Measurements from ENCODE around the gene PTPN21.
"Not testable (repeated sequence)": the region's sequence is repeated elsewhere in the genome, so short reads cannot be mapped to it uniquely, and the experiment has no call there.

The PTPN21 gene

GRCh38 chr14:88551980-88552431 lies 2.8 kb downstream of the PTPN21 start:
- no peak for DNase-seq (ENCODE audit: low read depth, low spot score)

- DNase-seq (ENCODE audit: low read depth, low spot score) = no peak
Measured at GRCh38 chr14:88551094-88551870, 3.5 kb downstream of the PTPN21 start.

GRCh38 chr14:88550078-88550477 lies 4.7 kb downstream of the PTPN21 start:
- no peak for DNase-seq (ENCODE audit: low read depth, low spot score)

GRCh38 chr14:88547386-88547780 lies 7.4 kb downstream of the PTPN21 start:
- DNase-seq (ENCODE audit: low read depth, low spot score) = no peak

GRCh38 chr14:88546621-88547385 lies 8.0 kb downstream of the PTPN21 start:
- DNase-seq (ENCODE audit: low read depth, low spot score) = no peak

GRCh38 chr14:88545256-88545655 lies 9.6 kb downstream of the PTPN21 start:
- DNase-seq (ENCODE audit: low read depth, low spot score) = no peak

- DNase-seq (ENCODE audit: low read depth, low spot score) = no peak
Measured at GRCh38 chr14:88542857-88543795, 11.7 kb downstream of the PTPN21 start.

- no peak for DNase-seq (ENCODE audit: low read depth, low spot score)
Measured at GRCh38 chr14:88541324-88541723, 13.5 kb downstream of the PTPN21 start.

GRCh38 chr14:88535813-88536212 lies 19.0 kb downstream of the PTPN21 start:
- no peak for DNase-seq (ENCODE audit: low read depth, low spot score)

GRCh38 chr14:88535149-88535548 lies 19.7 kb downstream of the PTPN21 start:
- DNase-seq (ENCODE audit: low read depth, low spot score) = no peak

GRCh38 chr14:88533064-88533602 lies 21.7 kb downstream of the PTPN21 start:
- DNase-seq (ENCODE audit: low read depth, low spot score) = no peak

GRCh38 chr14:88529889-88530288 lies 24.9 kb downstream of the PTPN21 start:
- DNase-seq (ENCODE audit: low read depth, low spot score) = not testable (repeated sequence)

- DNase-seq (ENCODE audit: low read depth, low spot score) = no peak
Measured at GRCh38 chr14:88522393-88522792, 32.4 kb downstream of the PTPN21 start.

GRCh38 chr14:88521818-88522217 lies 33.0 kb downstream of the PTPN21 start:
- no peak for DNase-seq (ENCODE audit: low read depth, low spot score)

- no peak for DNase-seq (ENCODE audit: low read depth, low spot score)
Measured at GRCh38 chr14:88519907-88520306, 34.9 kb downstream of the PTPN21 start.

GRCh38 chr14:88518592-88519512 lies 36.0 kb downstream of the PTPN21 start:
- no peak for DNase-seq (ENCODE audit: low read depth, low spot score)

GRCh38 chr14:88516861-88517357 lies 37.9 kb downstream of the PTPN21 start:
- DNase-seq (ENCODE audit: low read depth, low spot score) = no peak

- no peak for DNase-seq (ENCODE audit: low read depth, low spot score)
Measured at GRCh38 chr14:88515499-88516221, 39.1 kb downstream of the PTPN21 start.

GRCh38 chr14:88507208-88507607 lies 47.6 kb downstream of the PTPN21 start:
- DNase-seq (ENCODE audit: low read depth, low spot score) = no peak

GRCh38 chr14:88505621-88506020 lies 49.2 kb downstream of the PTPN21 start:
- DNase-seq (ENCODE audit: low read depth, low spot score) = no peak
